DOHH2 (cell line): Measurements from ENCODE around the gene TSPAN12.

Experiments
- EZH2phosphoT487 ChIP-seq: fragments of 200-600 bp; sonication (generic); IDR thresholded peaks from 2 replicates; pipeline ENCODE4 v1.6.1; 2017; ENCODE audit warnings: borderline replicate concordance, mild to moderate bottlenecking, antibody characterized with exemption, low read length, moderate library complexity, mixed read lengths
- TF ChIP-seq, protein P1 (sequence below): fragments of 200-600 bp; sonication (generic); IDR thresholded peaks from one replicate; pipeline ENCODE4 v1.5.1; 2014; ENCODE audit warnings: antibody characterized with exemption, mild to moderate bottlenecking, low read depth, low read length; ENCODE audit not compliant: poor library complexity, severe bottlenecking

DNA sequence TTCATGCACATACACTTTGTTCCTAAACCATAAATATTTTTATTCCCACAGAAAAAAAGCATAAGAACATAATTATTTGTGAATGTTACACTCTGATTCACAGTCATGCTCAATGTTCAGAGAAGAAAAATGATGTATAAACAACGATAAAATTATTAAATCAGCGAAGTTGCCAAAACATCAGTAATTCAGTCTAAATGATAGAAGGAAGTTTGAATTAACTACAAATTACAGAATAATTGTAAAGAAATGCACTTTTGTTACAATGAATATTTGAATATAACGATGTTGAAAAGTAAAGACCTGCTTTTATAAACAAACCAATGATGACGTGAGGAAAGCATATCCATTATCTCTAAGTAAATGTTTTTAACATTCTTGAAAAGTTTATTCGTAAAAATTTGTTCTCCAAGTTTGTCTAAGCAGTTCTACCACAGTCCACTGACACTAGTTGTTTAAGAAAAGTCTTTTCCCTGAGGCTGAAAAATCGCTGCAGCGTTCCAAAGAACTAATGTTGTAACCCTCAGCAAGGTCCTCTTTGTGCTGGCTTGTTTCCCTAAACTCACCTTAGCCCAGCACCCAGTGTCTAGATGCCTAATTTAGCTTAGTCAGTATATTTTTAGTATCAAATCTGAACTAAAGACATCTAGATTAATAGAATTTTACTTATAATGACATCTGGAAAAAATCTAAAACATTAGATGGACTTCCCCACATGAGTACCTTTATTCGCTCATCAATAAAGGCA, 30.4 kb downstream of the TSPAN12 start:
- TF ChIP-seq, protein P1, sequence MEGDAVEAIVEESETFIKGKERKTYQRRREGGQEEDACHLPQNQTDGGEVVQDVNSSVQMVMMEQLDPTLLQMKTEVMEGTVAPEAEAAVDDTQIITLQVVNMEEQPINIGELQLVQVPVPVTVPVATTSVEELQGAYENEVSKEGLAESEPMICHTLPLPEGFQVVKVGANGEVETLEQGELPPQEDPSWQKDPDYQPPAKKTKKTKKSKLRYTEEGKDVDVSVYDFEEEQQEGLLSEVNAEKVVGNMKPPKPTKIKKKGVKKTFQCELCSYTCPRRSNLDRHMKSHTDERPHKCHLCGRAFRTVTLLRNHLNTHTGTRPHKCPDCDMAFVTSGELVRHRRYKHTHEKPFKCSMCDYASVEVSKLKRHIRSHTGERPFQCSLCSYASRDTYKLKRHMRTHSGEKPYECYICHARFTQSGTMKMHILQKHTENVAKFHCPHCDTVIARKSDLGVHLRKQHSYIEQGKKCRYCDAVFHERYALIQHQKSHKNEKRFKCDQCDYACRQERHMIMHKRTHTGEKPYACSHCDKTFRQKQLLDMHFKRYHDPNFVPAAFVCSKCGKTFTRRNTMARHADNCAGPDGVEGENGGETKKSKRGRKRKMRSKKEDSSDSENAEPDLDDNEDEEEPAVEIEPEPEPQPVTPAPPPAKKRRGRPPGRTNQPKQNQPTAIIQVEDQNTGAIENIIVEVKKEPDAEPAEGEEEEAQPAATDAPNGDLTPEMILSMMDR: no peak
- no peak for TF ChIP-seq EZH2phosphoT487
